Measurements from ENCODE around the gene PDGFA. TPM values are rescaled to one million over a fixed set of nuclear protein-coding genes. Genes with fewer than 3 reads are reported as not detected.

PDGFA gene
- total RNA-seq, 1 experiment from 2014 or later: 35.8 TPM

DNA sequence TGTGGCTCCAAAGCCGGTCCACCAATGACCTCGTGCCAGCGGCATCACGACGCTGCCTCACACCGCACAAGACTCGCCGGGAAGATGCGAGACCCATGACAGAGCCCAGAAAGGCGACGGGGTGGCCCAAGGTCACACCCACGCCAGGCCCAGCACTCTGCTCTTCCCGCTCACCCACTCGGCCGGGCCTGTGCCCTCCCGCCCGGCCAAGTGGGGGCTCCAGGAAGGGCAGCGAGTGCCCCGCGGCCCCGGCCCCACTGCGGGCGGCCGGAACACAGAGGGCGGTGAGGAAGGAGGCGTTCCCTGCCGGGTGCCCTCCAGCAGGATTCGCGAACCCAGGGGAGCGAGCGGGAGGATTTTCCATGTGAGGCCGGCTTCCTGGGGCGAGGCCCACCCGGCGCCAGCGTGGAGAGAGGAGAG is 56.3 kb downstream of the PDGFA start:
- H3K79me1 ChIP-seq (ENCODE audit: insufficient read depth, low read depth, low read length, poor library complexity, severe bottlenecking): no peaks in the 10 kb centered on the region
- H3K9me3 ChIP-seq (ENCODE audit: control insufficient read depth, low read depth, low read length): no peaks in the 10 kb centered on the region
- Mint-ChIP-seq H3K4me3 (no peak overlapping the region), H3K4me1 (peaks cover 12 to 21% of the 10 kb centered on the region in 2 experiments), H3K27ac (no peak overlapping the region), H3K27me3 (ENCODE audit: low read depth) (peaks cover 7% of the 10 kb centered on the region), H3K36me3 (ENCODE audit: insufficient read depth in 1 of 3, low read depth in 3 of 3) (peaks cover 9 to 11% (median 9%) of the 10 kb centered on the region in 3 experiments), H3K9me3 (peaks cover 14% of the 10 kb centered on the region in 2 experiments)
- no peak overlapping the region for H2BK12ac ChIP-seq (ENCODE audit: insufficient read length, low read depth, low read length)
- H3K4ac ChIP-seq (ENCODE audit: low read depth, low read length): no peak overlapping the region
- TF ChIP-seq, protein P1, sequence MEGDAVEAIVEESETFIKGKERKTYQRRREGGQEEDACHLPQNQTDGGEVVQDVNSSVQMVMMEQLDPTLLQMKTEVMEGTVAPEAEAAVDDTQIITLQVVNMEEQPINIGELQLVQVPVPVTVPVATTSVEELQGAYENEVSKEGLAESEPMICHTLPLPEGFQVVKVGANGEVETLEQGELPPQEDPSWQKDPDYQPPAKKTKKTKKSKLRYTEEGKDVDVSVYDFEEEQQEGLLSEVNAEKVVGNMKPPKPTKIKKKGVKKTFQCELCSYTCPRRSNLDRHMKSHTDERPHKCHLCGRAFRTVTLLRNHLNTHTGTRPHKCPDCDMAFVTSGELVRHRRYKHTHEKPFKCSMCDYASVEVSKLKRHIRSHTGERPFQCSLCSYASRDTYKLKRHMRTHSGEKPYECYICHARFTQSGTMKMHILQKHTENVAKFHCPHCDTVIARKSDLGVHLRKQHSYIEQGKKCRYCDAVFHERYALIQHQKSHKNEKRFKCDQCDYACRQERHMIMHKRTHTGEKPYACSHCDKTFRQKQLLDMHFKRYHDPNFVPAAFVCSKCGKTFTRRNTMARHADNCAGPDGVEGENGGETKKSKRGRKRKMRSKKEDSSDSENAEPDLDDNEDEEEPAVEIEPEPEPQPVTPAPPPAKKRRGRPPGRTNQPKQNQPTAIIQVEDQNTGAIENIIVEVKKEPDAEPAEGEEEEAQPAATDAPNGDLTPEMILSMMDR (conservative IDR thresholded peaks at IDR 0.05): no peak
- H3K14ac ChIP-seq (ENCODE audit: insufficient read depth, low read length): no peak overlapping the region
- WGBS (ENCODE audit: extremely low coverage, insufficient read length, low lambda C conversion rate): no CpG with 5 or more reads among the region's 36 CpGs
- no peak overlapping the region for H2BK120ac ChIP-seq (ENCODE audit: low read depth, low read length, poor library complexity, severe bottlenecking)
- H3K9ac ChIP-seq (ENCODE audit: extremely low read depth, insufficient read length, low read length): no peak overlapping the region
- DNase-seq: no peak
- no peak overlapping the region for H2AK5ac ChIP-seq (ENCODE audit: insufficient read length, low read length)
- no peaks in the 10 kb centered on the region for H3K4me1 ChIP-seq (ENCODE audit: insufficient read depth, low read length)
- H2BK5ac ChIP-seq (ENCODE audit: insufficient read length, low read length): no peak overlapping the region
- H3K23me2 ChIP-seq (ENCODE audit: insufficient read length, low read depth, low read length, poor library complexity, severe bottlenecking): no peaks in the 10 kb centered on the region
- no peak overlapping the region for H3K56ac ChIP-seq (ENCODE audit: insufficient read length, low read depth, low read length)
- H3K4me2 ChIP-seq (ENCODE audit: insufficient read depth, insufficient read length, low read length): no peak overlapping the region
- no peak overlapping the region for H3T11ph ChIP-seq (ENCODE audit: low read length)
- no peak overlapping the region for H3K18ac ChIP-seq (ENCODE audit: insufficient read length, low read depth, low read length)
- H2AFZ ChIP-seq (ENCODE audit: low read length): no peak overlapping the region
- H3K79me2 ChIP-seq (ENCODE audit: insufficient read depth, low read length): no peaks in the 10 kb centered on the region
- H3K27ac ChIP-seq (ENCODE audit: insufficient read length, low read depth, low read length): no peak overlapping the region
- no peak overlapping the region for H2BK20ac ChIP-seq (ENCODE audit: low read depth, low read length, poor library complexity, severe bottlenecking)
- no peak overlapping the region for H4K5ac ChIP-seq (ENCODE audit: insufficient read length, low read depth, low read length)
- peaks cover 2% of the 10 kb centered on the region for H4K20me1 ChIP-seq (ENCODE audit: control insufficient read depth, insufficient read depth, insufficient read length)
- no peak overlapping the region for H4K91ac ChIP-seq (ENCODE audit: insufficient read length, low read depth, low read length)
- H4K8ac ChIP-seq (replicated peaks; ENCODE audit: insufficient read length, low read depth, low read length): no peak overlapping the region
- no peaks in the 10 kb centered on the region for H3K27me3 ChIP-seq (ENCODE audit: insufficient read depth, low read length)
- no peak overlapping the region for H2BK15ac ChIP-seq (ENCODE audit: low read depth, low read length)
- no peak overlapping the region for H3K23ac ChIP-seq (ENCODE audit: insufficient read length, low read depth, low read length)

Data from H9 (cell line).